ENCODE data around the gene FOXR1.

DNA sequence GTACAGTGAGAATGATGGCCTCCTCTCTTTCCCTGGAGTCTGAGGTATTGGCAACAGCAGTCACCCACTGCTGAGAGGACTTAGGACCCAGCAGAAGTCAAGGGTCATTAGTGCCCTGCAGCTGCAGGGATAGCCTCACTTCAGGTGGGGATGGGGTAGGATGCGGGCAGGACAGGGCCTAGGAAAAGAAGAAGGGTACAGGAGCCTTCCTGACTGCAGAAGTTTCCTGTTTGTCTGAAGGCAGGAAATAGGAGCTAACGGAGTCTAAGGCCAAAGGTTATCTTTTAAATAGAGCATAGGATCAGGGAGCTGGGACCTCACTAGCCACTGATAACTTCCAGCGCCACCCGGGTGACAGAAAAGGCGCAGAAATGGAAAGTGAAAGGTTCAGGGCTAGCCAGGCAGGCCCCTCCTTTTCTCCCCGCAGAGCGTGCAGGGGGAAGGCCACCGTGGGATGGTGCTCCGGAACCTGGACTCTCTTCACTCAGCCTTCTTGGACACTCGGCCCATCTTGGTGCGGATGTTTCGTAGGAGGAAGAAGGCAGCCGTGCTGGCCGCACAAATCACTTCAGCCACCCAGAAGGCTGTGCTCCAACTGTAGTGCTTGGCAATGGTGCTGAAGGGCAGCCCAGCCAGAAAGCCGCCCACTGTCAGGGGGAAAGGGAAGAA is 53.0 kb downstream of the FOXR1 start:
- TF ChIP-seq POLR2A (IDR thresholded peaks at IDR 0.05; ENCODE audit: low read length) (peak; percentile 25), GATA1 (IDR thresholded peaks at IDR 0.05; ENCODE audit: low read depth, low read length) (no peak)

All from erythroblast (primary cell).